Neural cell (in vitro differentiated cells): ENCODE measurements around the gene MEF2A. TPM values are rescaled to one million over a fixed set of nuclear protein-coding genes. Genes with fewer than 3 reads are reported as not detected.

ENCODE experiments used
- H2AFZ ChIP-seq: fragments of 200-600, 300-800 bp; sonication (generic), shearing (Covaris generic); 2 replicates; pipeline ENCODE4 v1.6.0; 2014; ENCODE audit warnings: low read depth, mild to moderate bottlenecking, antibody characterized with exemption, low read length, moderate library complexity
- H3F3A ChIP-seq: fragments of 200-600 bp; shearing (Covaris generic); 2 replicates; pipeline ENCODE4 v1.6.1; 2016; ENCODE audit warnings: mild to moderate bottlenecking, moderate library complexity, mixed read lengths, antibody characterized with exemption, low read length; ENCODE audit not compliant: insufficient read depth, poor library complexity, severe bottlenecking
- H3K27ac ChIP-seq: fragments of 200-600, 300-800 bp; sonication (generic), shearing (Covaris generic); 2 replicates; pipeline ENCODE4 v1.5.1; 2014; ENCODE audit warnings: mild to moderate bottlenecking, low read length, moderate library complexity
- H3K27me3 ChIP-seq: fragments of 300-800, 200-600 bp; sonication (generic), shearing (Covaris generic); 2 replicates; pipeline ENCODE4 v1.6.0; 2014; ENCODE audit warnings: mild to moderate bottlenecking, low read depth, low read length, moderate library complexity; ENCODE audit not compliant: insufficient read depth
- H3K36me3 ChIP-seq: fragments of 300-800, 200-600 bp; sonication (generic), shearing (Covaris generic); 2 replicates; pipeline ENCODE4 v1.5.1; 2014; ENCODE audit warnings: mild to moderate bottlenecking, antibody characterized with exemption, low read length, moderate library complexity; ENCODE audit not compliant: insufficient read depth
- H3K4me2 ChIP-seq: fragments of 300-800, 200-600 bp; sonication (generic), shearing (Covaris generic); 2 replicates; pipeline ENCODE4 v1.6.0; 2014; ENCODE audit warnings: mild to moderate bottlenecking, low read length
- H3K4me3 ChIP-seq: fragments of 300-800, 200-600 bp; sonication (generic), shearing (Covaris generic); 2 replicates; pipeline ENCODE4 v1.5.1; 2014; ENCODE audit warnings: mild to moderate bottlenecking, low read length, moderate library complexity
- H3K79me2 ChIP-seq: fragments of 200-600 bp; shearing (Covaris generic); replicated peaks from 2 replicates; pipeline ENCODE4 v1.6.0; 2014; ENCODE audit warnings: mild to moderate bottlenecking, low read length, moderate library complexity; ENCODE audit not compliant: insufficient read depth
- H3K9ac ChIP-seq: fragments of 300-800, 200-600 bp; sonication (generic), shearing (Covaris generic); 2 replicates; pipeline ENCODE4 v1.6.1; 2016; ENCODE audit warnings: mild to moderate bottlenecking, low read length, mixed read lengths
- H3K9me2 ChIP-seq: fragments of 200-600 bp; shearing (Covaris generic); 2 replicates; pipeline ENCODE4 v1.6.1; 2016; ENCODE audit warnings: mild to moderate bottlenecking, low read length, mixed read lengths; ENCODE audit not compliant: insufficient read depth
- H3K9me3 ChIP-seq: fragments of 200-600, 300-800 bp; sonication (generic), shearing (Covaris generic); 2 replicates; pipeline ENCODE4 v1.6.1; 2016; ENCODE audit warnings: mild to moderate bottlenecking, mixed run types, low read length, moderate library complexity, mixed read lengths
- H4K20me1 ChIP-seq: fragments of 200-600 bp; shearing (Covaris generic); 2 replicates; pipeline ENCODE4 v1.6.1; 2016; ENCODE audit warnings: mild to moderate bottlenecking, mixed run types; ENCODE audit not compliant: insufficient read depth
- EP300 ChIP-seq: fragments of 450-650 bp; conservative IDR thresholded peaks from 2 replicates; pipeline ENCODE4 v1.6.1; 2014; ENCODE audit warnings: antibody characterized with exemption, mild to moderate bottlenecking, moderate library complexity; ENCODE audit not compliant: poor library complexity, severe bottlenecking
- EZH2 ChIP-seq: fragments of 200-600, 300-800 bp; shearing (Covaris generic), sonication (generic); IDR thresholded peaks from 2 replicates; pipeline ENCODE4 v1.6.1; 2014; ENCODE audit warnings: antibody characterized with exemption, low read length, borderline replicate concordance, mild to moderate bottlenecking; ENCODE audit not compliant: insufficient read depth, poor library complexity, severe bottlenecking
- MXI1 ChIP-seq: fragments of 450-650 bp; conservative IDR thresholded peaks from 2 replicates; pipeline ENCODE4 v1.6.1; 2014; ENCODE audit warnings: antibody characterized with exemption, mild to moderate bottlenecking; ENCODE audit not compliant: poor library complexity, severe bottlenecking
- POLR2AphosphoS5 ChIP-seq: IDR thresholded peaks from 2 replicates; pipeline ENCODE4 v1.6.1; 2012
- RAD21 ChIP-seq: fragments of 450-650 bp; conservative IDR thresholded peaks from 2 replicates; pipeline ENCODE4 v1.6.1; 2014; ENCODE audit warnings: antibody characterized with exemption, mild to moderate bottlenecking, moderate library complexity
- SMC3 ChIP-seq: fragments of 450-650 bp; conservative IDR thresholded peaks from 2 replicates; pipeline ENCODE4 v1.6.1; 2014; ENCODE audit warnings: antibody characterized with exemption, mild to moderate bottlenecking, moderate library complexity; ENCODE audit not compliant: poor library complexity
- TAF1 ChIP-seq: IDR thresholded peaks from 2 replicates; pipeline ENCODE4 v1.6.1; 2012; ENCODE audit warnings: low read depth
- polyA plus RNA-seq: library from polyadenylated mRNA; depleted of rRNA; stranded (reverse); fragments of >200 nt; gene quantifications from 2 replicates; pipeline ENCODE4 v1.2.3, GENCODE V29; 2014
- TF ChIP-seq, protein P1 (sequence below): IDR thresholded peaks from 2 replicates; pipeline ENCODE4 v1.6.1; 2012; ENCODE audit warnings: borderline replicate concordance
- TF ChIP-seq, protein P2 (sequence below): fragments of 450-650 bp; IDR thresholded peaks from 2 replicates; pipeline ENCODE4 v1.5.1; 2014; ENCODE audit warnings: antibody characterized with exemption, mild to moderate bottlenecking, moderate library complexity; ENCODE audit not compliant: poor library complexity, severe bottlenecking

The MEF2A gene
- polyA plus RNA-seq, 1 donor from 2014 or later = 32.2 TPM

DNA sequence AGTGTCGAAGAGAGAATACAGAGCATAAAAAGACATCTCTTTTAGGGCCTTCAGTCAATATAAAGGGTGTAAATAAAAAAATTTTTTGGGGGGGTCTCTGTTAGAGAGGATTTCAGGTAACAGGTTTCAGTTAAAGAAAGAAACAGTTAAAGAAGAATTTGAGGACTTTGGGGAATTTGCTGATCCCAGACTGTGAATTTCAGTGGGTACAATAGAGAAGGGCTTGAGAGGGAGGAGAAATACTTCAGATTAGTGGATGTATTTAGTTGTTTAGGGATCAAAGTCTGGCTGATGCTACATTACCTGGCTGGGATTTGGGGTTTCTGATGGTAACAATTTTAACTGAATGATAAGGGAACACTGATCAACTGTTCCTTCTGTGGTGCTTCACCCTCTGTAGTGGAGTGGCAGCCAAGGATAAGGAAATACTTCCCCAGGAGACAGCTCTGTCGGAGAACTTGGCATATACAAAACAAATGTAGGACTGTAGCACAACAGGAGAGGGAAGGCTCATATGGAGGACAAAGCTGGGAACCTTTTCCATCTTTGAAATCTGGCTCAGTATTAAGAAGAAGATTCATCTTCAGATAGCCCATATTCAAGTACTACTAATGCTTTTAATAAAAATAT is 79.2 kb downstream of the MEF2A start:
- no peaks in the 10 kb centered on the region for H3F3A ChIP-seq
- H3K36me3 ChIP-seq = no peaks in the 10 kb centered on the region
- TF ChIP-seq POLR2AphosphoS5 (no peak), EZH2 (no peak), RAD21 (no peak), MXI1 (no peak), TAF1 (no peak), SMC3 (no peak)
- TF ChIP-seq, protein P1, sequence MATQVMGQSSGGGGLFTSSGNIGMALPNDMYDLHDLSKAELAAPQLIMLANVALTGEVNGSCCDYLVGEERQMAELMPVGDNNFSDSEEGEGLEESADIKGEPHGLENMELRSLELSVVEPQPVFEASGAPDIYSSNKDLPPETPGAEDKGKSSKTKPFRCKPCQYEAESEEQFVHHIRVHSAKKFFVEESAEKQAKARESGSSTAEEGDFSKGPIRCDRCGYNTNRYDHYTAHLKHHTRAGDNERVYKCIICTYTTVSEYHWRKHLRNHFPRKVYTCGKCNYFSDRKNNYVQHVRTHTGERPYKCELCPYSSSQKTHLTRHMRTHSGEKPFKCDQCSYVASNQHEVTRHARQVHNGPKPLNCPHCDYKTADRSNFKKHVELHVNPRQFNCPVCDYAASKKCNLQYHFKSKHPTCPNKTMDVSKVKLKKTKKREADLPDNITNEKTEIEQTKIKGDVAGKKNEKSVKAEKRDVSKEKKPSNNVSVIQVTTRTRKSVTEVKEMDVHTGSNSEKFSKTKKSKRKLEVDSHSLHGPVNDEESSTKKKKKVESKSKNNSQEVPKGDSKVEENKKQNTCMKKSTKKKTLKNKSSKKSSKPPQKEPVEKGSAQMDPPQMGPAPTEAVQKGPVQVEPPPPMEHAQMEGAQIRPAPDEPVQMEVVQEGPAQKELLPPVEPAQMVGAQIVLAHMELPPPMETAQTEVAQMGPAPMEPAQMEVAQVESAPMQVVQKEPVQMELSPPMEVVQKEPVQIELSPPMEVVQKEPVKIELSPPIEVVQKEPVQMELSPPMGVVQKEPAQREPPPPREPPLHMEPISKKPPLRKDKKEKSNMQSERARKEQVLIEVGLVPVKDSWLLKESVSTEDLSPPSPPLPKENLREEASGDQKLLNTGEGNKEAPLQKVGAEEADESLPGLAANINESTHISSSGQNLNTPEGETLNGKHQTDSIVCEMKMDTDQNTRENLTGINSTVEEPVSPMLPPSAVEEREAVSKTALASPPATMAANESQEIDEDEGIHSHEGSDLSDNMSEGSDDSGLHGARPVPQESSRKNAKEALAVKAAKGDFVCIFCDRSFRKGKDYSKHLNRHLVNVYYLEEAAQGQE = no peak
- H3K4me2 ChIP-seq = no peak overlapping the region
- H3K79me2 ChIP-seq = no peaks in the 10 kb centered on the region
- H3K9me2 ChIP-seq = no peaks in the 10 kb centered on the region
- H3K9ac ChIP-seq = no peak overlapping the region
- no peaks in the 10 kb centered on the region for H3K9me3 ChIP-seq
- no peak overlapping the region for H2AFZ ChIP-seq
- H3K27ac ChIP-seq = no peak overlapping the region
- H3K27me3 ChIP-seq = no peaks in the 10 kb centered on the region
- H3K4me3 ChIP-seq = no peak overlapping the region
- no peaks in the 10 kb centered on the region for H4K20me1 ChIP-seq

DNA sequence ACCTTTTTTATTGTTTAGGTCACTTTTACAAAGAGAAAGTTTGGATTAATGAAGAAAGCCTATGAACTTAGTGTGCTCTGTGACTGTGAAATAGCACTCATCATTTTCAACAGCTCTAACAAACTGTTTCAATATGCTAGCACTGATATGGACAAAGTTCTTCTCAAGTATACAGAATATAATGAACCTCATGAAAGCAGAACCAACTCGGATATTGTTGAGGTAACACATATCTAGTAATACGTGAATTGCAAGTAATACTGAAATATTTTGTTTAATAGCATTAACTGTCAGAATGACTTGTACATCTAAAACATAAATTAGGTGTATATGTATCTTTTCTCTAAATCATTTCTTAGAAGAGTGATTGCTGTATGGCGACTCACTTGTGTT is 79.8 kb downstream of the MEF2A start:
- Histone ChIP-seq H3K9ac (no peak overlapping the region), H2AFZ (no peak overlapping the region), H3K27ac (no peak overlapping the region), H3K4me2 (no peak overlapping the region), H3K79me2 (no peaks in the 10 kb centered on the region), H3K9me3 (no peaks in the 10 kb centered on the region), H3K36me3 (no peaks in the 10 kb centered on the region), H3K4me3 (no peak overlapping the region), H3K27me3 (no peaks in the 10 kb centered on the region), H4K20me1 (no peaks in the 10 kb centered on the region), H3F3A (no peaks in the 10 kb centered on the region), H3K9me2 (no peaks in the 10 kb centered on the region)
- TF ChIP-seq RAD21 (no peak), MXI1 (no peak), EP300 (no peak), TAF1 (no peak), EZH2 (no peak), SMC3 (no peak), POLR2AphosphoS5 (no peak)
- TF ChIP-seq, protein P1 = no peak
- TF ChIP-seq, protein P2, sequence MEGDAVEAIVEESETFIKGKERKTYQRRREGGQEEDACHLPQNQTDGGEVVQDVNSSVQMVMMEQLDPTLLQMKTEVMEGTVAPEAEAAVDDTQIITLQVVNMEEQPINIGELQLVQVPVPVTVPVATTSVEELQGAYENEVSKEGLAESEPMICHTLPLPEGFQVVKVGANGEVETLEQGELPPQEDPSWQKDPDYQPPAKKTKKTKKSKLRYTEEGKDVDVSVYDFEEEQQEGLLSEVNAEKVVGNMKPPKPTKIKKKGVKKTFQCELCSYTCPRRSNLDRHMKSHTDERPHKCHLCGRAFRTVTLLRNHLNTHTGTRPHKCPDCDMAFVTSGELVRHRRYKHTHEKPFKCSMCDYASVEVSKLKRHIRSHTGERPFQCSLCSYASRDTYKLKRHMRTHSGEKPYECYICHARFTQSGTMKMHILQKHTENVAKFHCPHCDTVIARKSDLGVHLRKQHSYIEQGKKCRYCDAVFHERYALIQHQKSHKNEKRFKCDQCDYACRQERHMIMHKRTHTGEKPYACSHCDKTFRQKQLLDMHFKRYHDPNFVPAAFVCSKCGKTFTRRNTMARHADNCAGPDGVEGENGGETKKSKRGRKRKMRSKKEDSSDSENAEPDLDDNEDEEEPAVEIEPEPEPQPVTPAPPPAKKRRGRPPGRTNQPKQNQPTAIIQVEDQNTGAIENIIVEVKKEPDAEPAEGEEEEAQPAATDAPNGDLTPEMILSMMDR = no peak
